Ishikawa (cell line): ENCODE data around the gene COPS9.

Experiments
- CEBPB ChIP-seq: IDR thresholded peaks from 2 replicates; pipeline ENCODE4 v1.6.1; 2012
- CREB1 ChIP-seq: IDR thresholded peaks from 2 replicates; pipeline ENCODE4 v1.6.1; 2012; ENCODE audit warnings: low read depth
- EGR1 ChIP-seq: IDR thresholded peaks from 2 replicates; pipeline ENCODE4 v1.6.1; 2012
- EP300 ChIP-seq: IDR thresholded peaks from 2 replicates; pipeline ENCODE4 v1.6.1; 2012; ENCODE audit warnings: borderline replicate concordance
- FOXM1 ChIP-seq: IDR thresholded peaks from 2 replicates; pipeline ENCODE4 v1.6.1; 2012; ENCODE audit warnings: low read depth, borderline replicate concordance
- NFIC ChIP-seq: IDR thresholded peaks from 2 replicates; pipeline ENCODE4 v1.6.1; 2012
- RAD21 ChIP-seq: IDR thresholded peaks from 2 replicates; pipeline ENCODE4 v1.6.1; 2012; ENCODE audit warnings: low read depth
- TAF1 ChIP-seq: IDR thresholded peaks from 2 replicates; pipeline ENCODE4 v1.6.1; 2012; ENCODE audit warnings: low read depth, mild to moderate bottlenecking
- TCF12 ChIP-seq: IDR thresholded peaks from 2 replicates; pipeline ENCODE4 v1.6.1; 2012; ENCODE audit warnings: low read depth
- TEAD4 ChIP-seq: IDR thresholded peaks from 2 replicates; pipeline ENCODE4 v1.6.1; 2012
- YY1 ChIP-seq: IDR thresholded peaks from 2 replicates; pipeline ENCODE4 v1.6.1; 2012; ENCODE audit warnings: low read depth
- ZBTB7A ChIP-seq: IDR thresholded peaks from 2 replicates; pipeline ENCODE4 v1.6.1; 2012; ENCODE audit warnings: low read depth
- TF ChIP-seq, protein P1 (sequence below): IDR thresholded peaks from 2 replicates; pipeline ENCODE4 v1.6.1; 2012; ENCODE audit warnings: low read depth, mild to moderate bottlenecking
- TF ChIP-seq, protein P2 (sequence below): IDR thresholded peaks from 2 replicates; pipeline ENCODE4 v1.6.1; 2012
- TF ChIP-seq, protein P3 (sequence below): IDR thresholded peaks from 2 replicates; pipeline ENCODE4 v1.6.1; 2012

Gene COPS9

DNA sequence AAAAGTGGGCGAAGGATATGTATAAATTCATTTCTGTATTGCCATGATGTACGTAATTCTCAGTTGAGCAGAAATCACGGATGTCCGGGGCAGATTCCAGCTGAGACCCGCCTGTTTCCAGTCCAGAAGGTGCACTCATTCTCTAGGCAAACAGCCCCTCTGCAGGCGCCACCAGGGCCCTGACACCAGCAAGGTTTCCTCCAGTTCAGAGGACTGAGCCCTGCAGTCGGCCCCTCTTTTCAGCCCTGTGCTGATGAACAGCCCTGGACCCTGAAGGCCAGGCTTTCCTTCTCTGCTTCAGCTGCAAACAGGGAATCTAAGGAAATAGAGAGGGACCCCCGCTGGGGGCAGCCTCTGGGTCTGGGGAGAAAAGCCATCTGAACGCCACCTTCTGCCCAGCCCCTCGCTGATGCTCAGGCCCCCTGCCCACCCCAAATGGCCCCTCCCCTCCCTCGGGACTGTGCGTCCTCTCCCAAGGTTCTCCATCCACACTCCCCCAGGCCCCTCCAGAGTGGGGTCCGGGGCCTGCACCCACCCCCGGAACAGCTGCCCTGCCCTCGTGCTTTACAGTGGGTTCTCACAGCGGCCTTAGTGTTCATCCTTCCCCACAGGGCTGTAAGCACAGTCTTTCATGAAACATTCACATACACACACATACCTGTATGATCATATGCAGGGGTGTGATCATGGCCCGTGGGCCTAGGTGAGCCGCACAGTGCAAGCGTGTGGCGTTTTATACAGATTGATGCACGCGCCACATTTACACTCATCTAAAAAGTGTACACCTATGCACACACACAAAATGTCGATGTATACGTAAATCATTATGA lies 12.1 kb downstream of the COPS9 start:
- TF ChIP-seq EP300 (no peak), EGR1 (no peak), ZBTB7A (no peak), TEAD4 (no peak), TAF1 (no peak), CREB1 (no peak), NFIC (no peak), TCF12 (no peak), CEBPB (no peak), RAD21 (no peak)
- TF ChIP-seq, protein P1, sequence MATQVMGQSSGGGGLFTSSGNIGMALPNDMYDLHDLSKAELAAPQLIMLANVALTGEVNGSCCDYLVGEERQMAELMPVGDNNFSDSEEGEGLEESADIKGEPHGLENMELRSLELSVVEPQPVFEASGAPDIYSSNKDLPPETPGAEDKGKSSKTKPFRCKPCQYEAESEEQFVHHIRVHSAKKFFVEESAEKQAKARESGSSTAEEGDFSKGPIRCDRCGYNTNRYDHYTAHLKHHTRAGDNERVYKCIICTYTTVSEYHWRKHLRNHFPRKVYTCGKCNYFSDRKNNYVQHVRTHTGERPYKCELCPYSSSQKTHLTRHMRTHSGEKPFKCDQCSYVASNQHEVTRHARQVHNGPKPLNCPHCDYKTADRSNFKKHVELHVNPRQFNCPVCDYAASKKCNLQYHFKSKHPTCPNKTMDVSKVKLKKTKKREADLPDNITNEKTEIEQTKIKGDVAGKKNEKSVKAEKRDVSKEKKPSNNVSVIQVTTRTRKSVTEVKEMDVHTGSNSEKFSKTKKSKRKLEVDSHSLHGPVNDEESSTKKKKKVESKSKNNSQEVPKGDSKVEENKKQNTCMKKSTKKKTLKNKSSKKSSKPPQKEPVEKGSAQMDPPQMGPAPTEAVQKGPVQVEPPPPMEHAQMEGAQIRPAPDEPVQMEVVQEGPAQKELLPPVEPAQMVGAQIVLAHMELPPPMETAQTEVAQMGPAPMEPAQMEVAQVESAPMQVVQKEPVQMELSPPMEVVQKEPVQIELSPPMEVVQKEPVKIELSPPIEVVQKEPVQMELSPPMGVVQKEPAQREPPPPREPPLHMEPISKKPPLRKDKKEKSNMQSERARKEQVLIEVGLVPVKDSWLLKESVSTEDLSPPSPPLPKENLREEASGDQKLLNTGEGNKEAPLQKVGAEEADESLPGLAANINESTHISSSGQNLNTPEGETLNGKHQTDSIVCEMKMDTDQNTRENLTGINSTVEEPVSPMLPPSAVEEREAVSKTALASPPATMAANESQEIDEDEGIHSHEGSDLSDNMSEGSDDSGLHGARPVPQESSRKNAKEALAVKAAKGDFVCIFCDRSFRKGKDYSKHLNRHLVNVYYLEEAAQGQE = no peak
- TF ChIP-seq, protein P2, sequence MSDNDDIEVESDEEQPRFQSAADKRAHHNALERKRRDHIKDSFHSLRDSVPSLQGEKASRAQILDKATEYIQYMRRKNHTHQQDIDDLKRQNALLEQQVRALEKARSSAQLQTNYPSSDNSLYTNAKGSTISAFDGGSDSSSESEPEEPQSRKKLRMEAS = no peak

- TF ChIP-seq YY1 (no peak), ZBTB7A (no peak), FOXM1 (no peak), EP300 (no peak), EGR1 (no peak), CREB1 (no peak), TEAD4 (no peak), CEBPB (no peak), RAD21 (no peak), TAF1 (no peak), NFIC (no peak), TCF12 (no peak)
- TF ChIP-seq, protein P1 = no peak
- TF ChIP-seq, protein P3, sequence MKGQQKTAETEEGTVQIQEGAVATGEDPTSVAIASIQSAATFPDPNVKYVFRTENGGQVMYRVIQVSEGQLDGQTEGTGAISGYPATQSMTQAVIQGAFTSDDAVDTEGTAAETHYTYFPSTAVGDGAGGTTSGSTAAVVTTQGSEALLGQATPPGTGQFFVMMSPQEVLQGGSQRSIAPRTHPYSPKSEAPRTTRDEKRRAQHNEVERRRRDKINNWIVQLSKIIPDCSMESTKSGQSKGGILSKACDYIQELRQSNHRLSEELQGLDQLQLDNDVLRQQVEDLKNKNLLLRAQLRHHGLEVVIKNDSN = no peak
- TF ChIP-seq, protein P2 = no peak
These were observed 14.4 kb downstream of the COPS9 start for GRCh38 chr2:240121675-240122074.

DNA sequence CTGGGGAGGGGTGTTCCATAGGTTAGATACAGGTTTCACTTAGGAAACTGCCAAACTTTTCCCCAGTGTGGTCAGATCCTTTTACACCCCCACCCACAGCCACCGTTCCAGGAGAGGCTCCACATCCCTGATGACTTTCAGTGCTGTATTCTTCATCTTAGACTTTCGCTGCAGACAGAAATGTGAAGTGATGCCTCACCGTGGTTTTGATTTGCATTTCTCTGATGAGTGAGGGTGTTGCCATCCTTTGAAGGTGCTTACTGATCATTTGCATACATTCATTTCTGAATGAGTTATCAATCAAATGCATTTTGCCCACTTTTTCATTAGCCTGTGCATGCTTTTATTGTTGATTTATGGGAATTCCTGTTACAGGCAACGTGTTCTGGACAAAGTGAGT lies 14.9 kb downstream of the COPS9 start:
- TF ChIP-seq RAD21 (no peak), TCF12 (no peak)

GRCh38 chr2:240114233-240114632 lies 21.9 kb downstream of the COPS9 start:
- TF ChIP-seq ZBTB7A (no peak), TAF1 (no peak), TCF12 (no peak), CEBPB (no peak), TEAD4 (no peak), EGR1 (no peak), FOXM1 (no peak)
- TF ChIP-seq, protein P2 = no peak
- TF ChIP-seq, protein P3 = no peak

DNA sequence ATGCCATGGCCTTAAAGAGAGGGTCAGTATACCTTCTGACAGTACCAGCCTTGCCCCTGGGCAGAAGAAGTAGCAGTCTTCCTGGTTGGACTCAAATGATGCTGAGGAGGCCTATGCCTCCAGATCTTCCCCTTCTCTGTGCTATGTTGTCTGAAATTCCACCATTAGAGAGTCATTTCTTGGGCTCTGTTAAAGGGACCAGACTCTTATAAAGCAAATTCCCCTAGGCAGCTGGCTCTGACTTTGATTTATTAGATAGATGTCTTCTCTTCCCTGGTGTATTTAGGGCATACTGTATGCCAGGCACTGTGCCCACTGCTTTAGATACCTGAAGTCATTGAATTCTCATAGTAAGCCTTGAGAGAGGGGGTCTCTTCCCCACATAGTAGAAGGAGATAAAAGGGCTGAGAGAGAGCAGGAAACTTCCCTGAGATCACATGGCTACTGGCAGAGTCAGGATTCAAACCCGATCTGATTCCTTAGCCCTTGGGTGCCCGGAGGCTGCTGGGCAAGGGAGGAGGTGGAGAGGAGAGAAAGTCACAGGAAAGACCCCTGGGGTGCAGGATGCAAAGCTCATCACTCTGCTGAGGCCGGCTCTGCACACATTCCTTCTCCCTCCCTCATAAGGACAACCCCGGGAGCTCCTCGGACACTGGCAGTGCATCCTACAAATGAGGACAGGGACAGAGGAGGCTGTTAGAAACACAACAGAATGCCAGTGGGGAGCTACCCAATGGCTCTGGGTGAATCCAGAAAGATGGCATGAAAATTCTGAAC lies 23.0 kb downstream of the COPS9 start:
- TF ChIP-seq, protein P3 = no peak
- TF ChIP-seq FOXM1 (no peak), RAD21 (no peak), YY1 (no peak), TCF12 (no peak), TAF1 (no peak), ZBTB7A (no peak), CEBPB (no peak), EP300 (no peak)
- TF ChIP-seq, protein P2 = no peak
- TF ChIP-seq, protein P1 = no peak
